CD4-positive, alpha-beta T cell treated with Interleukin-17A for 4 hours (primary cell): ENCODE results near the gene DHDH.
A peak's percentile ranks its signal among the peaks of the same experiment; 100 is the strongest.
"Not testable (repeated sequence)": the region's sequence is repeated elsewhere in the genome, so short reads cannot be mapped to it uniquely, and the experiment has no call there.

Experiments
- DNase-seq: peaks from one replicate; pipeline ENCODE4 v3.0.0-alpha.2; 2020; ENCODE audit warnings: mixed read lengths

The DHDH gene

GRCh38 chr19:48918071-48918470 lies 15.4 kb upstream of the DHDH start:
- no peak for DNase-seq

DNA sequence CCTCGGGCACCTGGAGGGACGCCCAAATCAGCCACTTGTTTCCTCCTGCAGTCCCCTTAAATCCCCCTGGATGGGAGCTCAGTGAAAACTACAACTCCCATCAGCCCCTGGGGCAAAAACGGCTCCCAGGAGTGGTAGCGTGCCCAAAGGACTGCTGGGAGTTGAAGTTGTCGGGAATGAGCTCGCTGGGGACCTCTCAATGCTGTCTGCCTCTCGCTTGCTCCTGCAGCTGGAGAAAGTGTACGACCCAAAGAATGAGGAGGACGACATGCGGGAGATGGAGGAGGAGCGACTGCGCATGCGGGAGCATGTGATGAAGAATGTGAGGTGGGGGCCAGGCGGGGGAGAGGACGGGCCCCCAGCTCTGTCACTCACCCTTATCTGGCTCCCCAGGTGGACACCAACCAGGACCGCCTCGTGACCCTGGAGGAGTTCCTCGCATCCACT lies 14.7 kb upstream of the DHDH start:
- DNase-seq = no peak

DNA sequence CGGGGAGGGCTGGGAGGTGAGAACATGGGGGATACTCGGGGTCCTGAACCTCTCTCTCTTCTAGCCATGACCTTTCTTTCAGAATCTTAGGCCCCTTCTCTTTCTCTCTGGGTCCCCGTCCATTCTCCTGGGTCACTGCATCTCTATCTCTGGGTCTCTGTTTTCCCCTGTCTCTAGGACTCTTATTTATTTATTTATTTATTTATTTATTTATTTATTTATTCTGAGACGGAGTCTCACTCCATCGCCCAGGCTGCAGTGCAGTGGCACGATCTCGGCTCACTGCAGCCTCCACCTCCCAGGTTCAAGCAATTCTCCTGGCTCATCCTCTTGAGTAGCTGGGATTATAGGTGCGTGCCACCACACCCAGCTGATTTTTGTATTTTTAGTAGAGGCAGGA lies 14.2 kb upstream of the DHDH start:
- DNase-seq = not testable (repeated sequence)

- no peak for DNase-seq
Observed at GRCh38 chr19:48920949-48921348, 12.6 kb upstream of the DHDH start.

DNA sequence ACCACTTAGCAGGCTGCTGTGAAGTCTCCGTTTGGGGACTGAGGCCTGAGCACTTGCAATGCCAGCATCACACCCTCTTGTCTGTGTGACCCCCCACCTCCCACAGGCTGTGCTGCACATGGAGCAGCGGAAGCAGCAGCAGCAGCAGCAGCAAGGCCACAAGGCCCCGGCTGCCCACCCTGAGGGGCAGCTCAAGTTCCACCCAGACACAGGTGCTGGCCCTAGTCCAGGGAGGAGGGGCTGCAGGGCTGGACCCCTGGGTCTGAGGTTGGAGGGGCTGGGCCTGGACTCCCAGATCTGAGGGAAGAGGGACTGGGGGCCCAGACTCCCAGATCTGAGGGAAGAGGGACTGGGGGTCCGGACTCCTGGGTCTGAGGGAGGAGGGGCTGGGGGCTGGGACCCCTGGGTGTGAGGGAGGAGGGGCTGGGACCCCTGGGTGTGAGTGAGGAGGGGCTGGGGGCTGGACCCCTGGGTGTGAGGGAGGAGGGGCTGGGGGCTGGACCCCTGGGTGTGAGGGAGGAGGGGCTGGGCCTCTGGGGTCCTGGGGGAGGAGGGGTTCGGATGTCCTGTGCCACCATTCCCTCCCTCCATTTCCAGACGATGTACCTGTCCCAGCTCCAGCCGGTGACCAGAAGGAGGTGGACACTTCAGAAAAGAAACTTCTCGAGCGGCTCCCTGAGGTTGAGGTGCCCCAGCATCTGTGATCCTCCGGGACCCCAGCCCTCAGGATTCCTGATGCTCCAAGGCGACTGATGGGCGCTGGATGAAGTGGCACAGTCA lies 11.6 kb upstream of the DHDH start:
- no peak for DNase-seq

GRCh38 chr19:48922548-48923490 lies 10.7 kb upstream of the DHDH start:
- DNase-seq = no peak

DNA sequence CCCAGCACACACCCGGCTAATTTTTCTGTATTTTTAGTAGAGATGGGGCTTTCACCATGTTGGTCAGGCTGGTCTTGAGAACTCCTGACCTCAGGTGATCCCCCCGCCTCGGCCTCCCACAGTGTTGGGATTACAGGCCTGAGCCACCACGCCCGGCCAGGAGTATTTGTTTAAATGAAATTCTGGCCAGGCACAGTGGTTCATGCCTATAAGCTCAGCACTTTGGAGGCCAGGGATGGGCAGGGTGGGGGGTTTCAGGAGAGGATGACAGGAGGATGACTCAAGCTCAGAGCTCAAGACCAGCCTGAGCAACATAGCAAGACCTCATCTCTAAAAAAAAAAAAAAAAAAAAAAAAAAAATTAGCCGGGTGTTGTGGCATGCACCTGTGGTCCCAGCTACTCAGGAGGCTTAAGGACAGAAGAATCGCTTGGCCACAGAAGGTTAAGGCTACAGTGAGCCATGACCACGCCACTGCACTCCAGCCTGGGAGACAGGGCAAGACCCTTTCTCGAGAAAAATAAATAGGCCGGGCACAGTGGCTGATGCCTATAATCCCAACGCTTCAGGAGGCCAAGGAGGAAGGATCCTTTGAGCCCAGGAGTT lies 8.2 kb upstream of the DHDH start:
- no peak for DNase-seq

GRCh38 chr19:48925890-48926289 lies 7.6 kb upstream of the DHDH start:
- DNase-seq = not testable (repeated sequence)

- peak; percentile 25 for DNase-seq
Observed at GRCh38 chr19:48926909-48927308, 6.6 kb upstream of the DHDH start.

DNA sequence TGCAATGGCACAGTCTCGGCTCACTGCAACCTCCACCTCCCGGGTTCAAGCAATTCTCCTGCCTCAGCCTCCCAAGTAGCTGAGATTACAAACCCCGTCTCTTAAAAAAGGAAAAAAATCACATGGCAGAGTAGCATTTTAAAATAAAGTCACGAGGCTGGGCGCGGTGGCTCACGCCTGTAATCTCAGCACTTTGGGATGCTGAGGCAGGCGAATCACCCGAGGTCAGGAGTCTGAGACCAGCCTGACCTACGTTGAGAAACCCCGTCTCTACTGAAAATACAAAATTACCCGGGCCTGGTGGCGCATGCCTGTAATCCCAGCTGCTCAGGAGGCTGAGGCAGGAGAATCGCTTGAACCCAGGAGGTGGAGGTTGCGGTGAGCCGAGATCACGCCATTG lies 5.8 kb upstream of the DHDH start:
- DNase-seq = not testable (repeated sequence)

GRCh38 chr19:48928164-48929025 lies 5.1 kb upstream of the DHDH start:
- DNase-seq = no peak

- DNase-seq = no peak
Observed at GRCh38 chr19:48934837-48935236, 1.3 kb downstream of the DHDH start.

DNA sequence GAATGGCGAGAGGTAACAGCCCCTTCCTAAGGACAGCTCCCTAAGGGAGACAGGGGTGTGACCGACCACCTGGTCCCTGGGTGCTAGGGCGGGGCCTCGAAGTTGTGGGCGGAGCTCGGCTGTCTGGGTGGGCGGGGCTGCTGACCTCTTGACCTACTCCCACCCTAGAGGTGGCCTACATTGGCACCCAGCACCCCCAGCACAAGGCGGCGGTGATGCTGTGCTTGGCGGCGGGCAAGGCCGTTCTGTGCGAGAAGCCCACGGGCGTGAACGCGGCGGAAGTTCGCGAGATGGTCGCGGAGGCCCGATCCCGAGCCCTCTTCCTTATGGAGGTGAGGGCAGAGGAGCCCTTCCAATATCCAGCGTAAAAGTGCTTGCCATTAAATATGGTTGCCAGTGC lies 2.4 kb downstream of the DHDH start:
- no peak for DNase-seq

DNA sequence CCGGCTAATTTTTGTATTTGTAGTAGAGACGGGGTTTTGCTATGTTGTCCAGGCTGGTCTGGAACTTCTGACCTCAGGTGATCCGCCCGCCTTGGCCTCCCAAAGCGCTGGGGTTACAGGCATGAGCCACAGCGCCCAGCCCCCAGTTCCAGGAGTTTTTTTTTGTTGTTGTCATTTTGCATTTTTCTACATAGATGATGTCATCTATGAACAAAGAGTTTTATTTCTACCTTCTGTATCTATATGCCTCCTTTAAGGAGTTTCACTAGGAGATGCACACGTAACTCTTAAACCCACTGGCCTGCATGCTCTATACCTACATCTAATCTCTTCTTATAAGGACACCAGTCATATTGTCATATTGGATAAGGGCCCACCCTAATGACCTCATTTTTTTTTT lies 4.8 kb downstream of the DHDH start:
- DNase-seq = no peak

DNA sequence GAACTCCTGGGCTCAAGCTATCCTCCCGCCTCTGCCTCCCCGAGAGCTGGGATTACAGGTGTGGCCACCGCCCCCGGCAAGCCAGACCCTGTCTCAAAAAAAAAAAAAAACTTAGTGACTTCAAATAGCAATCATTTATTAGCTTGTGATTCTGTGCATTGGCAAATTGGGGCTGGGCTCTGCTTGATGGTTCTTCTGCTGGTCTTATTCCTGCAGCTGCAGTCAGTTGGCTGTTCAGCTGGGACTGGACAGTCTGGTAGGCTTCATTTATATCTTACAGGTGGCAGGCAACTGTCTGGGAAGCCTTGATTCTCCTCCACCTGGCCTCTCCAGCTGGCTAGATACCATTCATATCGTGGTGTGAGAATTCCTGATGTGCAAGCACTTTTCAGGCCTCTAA lies 7.4 kb downstream of the DHDH start:
- DNase-seq = no peak

- DNase-seq = no peak
Observed at GRCh38 chr19:48943081-48943480, 9.6 kb downstream of the DHDH start.

DNA sequence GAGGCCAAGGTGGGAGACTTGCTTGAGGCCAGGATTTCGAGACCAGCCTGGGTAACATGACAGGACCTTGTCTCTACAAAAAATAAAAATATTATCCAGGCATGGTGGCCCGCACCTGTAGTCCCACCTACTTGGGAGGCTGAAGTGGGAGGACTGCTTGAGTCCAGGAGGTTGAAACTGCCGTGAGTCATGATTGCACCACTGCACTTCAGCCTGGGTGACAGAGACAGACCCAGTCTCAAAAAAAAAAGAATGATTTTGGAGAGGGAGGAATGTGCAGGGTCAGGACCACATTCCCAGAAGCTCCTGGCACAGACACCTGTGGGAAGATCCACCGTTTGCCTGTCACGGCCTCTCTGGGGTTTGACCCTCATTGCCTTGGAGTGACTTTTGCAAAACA lies 11.9 kb downstream of the DHDH start:
- DNase-seq = no peak

DNA sequence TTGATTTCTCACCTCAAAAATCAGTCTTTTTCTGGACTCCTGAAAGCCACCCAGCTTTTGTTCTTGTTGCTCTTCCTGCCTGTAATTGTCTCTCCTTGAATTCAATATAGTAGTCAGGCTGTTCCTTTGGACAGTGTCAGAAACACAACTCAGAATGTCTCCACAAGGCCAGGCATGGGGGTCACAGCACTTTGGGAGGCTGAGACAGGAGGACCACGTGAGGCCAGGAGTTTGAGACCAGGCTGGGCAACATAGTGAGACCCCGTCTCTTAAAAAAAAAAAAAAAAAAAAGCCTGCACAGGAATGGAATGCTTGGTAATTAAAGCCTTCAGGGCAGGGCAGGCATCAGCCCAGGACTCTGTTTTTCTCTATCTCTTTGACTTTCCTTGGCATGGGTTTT lies 12.3 kb downstream of the DHDH start:
- no peak for DNase-seq

DNA sequence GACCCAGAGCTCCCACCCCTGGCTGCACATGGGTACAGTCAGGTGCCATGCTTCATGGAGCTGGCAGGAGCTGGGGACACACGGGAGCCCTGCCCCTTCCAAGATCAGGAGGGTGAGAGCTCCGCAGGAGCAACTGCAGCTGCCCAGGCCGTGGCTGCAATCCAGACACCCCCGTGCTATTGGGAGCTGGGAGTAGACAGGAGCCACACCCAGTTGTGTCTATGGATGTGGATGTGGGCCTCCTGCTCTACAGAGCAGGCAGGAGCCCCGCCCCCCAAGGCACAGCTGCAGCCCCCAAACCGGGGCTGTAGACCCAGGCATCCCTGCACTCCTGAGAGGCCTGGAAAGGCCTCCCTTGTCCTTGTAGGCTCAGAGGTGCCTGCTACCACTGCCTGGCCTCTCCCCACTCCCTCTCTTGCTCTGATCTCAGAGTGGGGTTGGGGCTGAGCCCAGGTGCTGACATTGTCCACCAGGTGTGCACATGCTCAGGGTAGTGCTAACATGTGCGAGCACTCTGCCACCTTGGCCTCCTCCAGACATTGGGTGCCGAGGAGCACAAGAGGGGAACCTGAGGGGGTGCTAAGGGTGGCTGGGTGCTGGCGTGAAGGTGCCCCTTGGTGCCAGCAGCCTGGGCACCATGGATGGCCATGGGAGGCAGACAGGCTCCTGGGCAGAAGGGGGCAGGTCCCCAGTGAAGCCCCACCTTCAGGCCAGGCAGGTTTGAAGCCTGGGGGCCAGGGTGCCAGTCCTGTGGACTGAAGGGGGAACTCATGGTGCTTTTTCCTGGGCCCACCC lies 13.2 kb downstream of the DHDH start:
- DNase-seq = no peak

DNA sequence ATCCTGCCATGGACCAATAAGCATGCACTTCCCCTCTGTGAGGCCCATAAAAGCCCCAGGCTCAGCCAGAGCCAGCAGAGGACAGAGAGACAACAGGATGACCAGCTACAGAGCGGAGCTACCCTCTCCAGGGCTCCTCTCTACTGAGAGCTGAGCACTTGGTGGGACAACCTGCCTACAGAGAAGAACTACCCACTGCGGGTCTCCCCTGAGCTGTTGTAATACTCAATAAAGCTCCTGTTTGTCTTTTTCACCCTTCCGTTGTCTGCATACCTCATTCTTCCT lies 13.7 kb downstream of the DHDH start:
- DNase-seq = no peak

DNA sequence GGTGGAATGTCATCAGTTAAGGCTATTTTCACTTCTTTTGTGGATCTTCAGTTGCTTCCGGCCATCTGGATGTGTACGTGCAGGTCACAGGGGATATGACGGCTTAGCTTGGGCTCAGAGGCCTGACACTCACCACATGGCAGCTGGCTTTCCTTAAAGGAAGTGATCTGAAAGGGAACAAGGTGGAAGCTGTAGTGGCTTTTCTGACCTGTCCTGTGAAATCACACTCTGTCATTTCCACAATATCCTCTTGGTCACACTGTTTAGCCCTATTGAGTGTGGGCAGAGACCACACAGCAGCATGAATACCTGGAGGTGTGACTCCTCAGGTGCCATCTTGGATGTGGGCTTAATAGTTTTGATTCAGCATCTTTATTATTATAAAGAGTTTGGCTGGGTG lies 16.7 kb downstream of the DHDH start:
- no peak for DNase-seq
